Ascending aorta (tissue), 2 donors: ENCODE results near the gene SORCS2. TPM values are rescaled to one million over a fixed set of nuclear protein-coding genes. Genes with fewer than 3 reads are reported as not detected.
"Not testable (repeated sequence)": the region's sequence is repeated elsewhere in the genome, so short reads cannot be mapped to it uniquely, and the experiment has no call there.

Experiments
- DNase-seq, 2 donors: peaks; one replicate each; pipeline ENCODE4 v3.0.0-alpha.2; 2019; ENCODE audit warnings: low spot score in 2 of 2
- H3K27ac ChIP-seq, 2 donors: fragments of 200-600 bp; sonication (generic); one replicate each; pipeline ENCODE4 v1.5.1; 2016 to 2017; ENCODE audit warnings: mild to moderate bottlenecking in 1 of 2
- H3K27me3 ChIP-seq: fragments of 200-600 bp; sonication (generic); one replicate; pipeline ENCODE4 v1.5.1; 2017
- H3K36me3 ChIP-seq, 2 donors: fragments of 200-600 bp; sonication (generic); one replicate each; pipeline ENCODE4 v1.5.1; 2016
- H3K4me1 ChIP-seq, 2 donors: fragments of 200-600 bp; sonication (generic); one replicate each; pipeline ENCODE4 v1.5.1; 2016 to 2017; ENCODE audit warnings: mild to moderate bottlenecking in 1 of 2
- H3K4me3 ChIP-seq, 2 donors: fragments of 200-600 bp; sonication (generic); one replicate each; pipeline ENCODE4 v1.5.1; 2016 to 2017; ENCODE audit warnings: mild to moderate bottlenecking in 1 of 2
- H3K9me3 ChIP-seq, 2 donors: fragments of 200-600 bp; sonication (generic); one replicate each; pipeline ENCODE4 v1.5.1; 2016
- CTCF ChIP-seq, 3 experiments: fragments of 200-600 bp in 2 of 3; fragments of 450-650 bp in 1 of 3; sonication (generic) in 2 of 3; IDR thresholded peaks; one replicate each; pipeline ENCODE4 v1.5.1; 2016 to 2019; ENCODE audit warnings: antibody characterized with exemption in 3 of 3, mild to moderate bottlenecking in 1 of 3, moderate library complexity in 1 of 3
- intact Hi-C: fragments of 100-400 bp; cut with DNase I; formaldehyde crosslinking; loops from one replicate; pipeline ENCODE4 v1.15.1; 2023
- total RNA-seq: library from RNA; depleted of rRNA; stranded (reverse); fragments of >200 nt; gene quantifications from one replicate; pipeline ENCODE4 v1.1.0, GENCODE V29; 2016

The SORCS2 gene
- total RNA-seq, 1 donor from 2014 or later = 0.32 TPM

- intact Hi-C loops = no loop called here
- no peak for DNase-seq
- Histone ChIP-seq H3K27me3 (no peaks in the 10 kb centered on the region), H3K9me3 (no peaks in the 10 kb centered on the region), H3K36me3 (no peaks in the 10 kb centered on the region), H3K4me3 (no peak overlapping the region), H3K4me1 (no peaks in the 10 kb centered on the region), H3K27ac (no peak overlapping the region)
- TF ChIP-seq CTCF (IDR thresholded peaks at IDR 0.05) = no peak
Observed at GRCh38 chr4:7448036-7448435, 255.7 kb downstream of the SORCS2 start.

- TF ChIP-seq CTCF (IDR thresholded peaks at IDR 0.05) = no peak
- H3K36me3 ChIP-seq = no peaks in the 10 kb centered on the region
- intact Hi-C loops = no loop called here
- no peak overlapping the region for H3K27ac ChIP-seq
- H3K27me3 ChIP-seq = no peaks in the 10 kb centered on the region
- no peaks in the 10 kb centered on the region for H3K4me1 ChIP-seq
- H3K4me3 ChIP-seq = no peak overlapping the region
- DNase-seq = no peak
- no peaks in the 10 kb centered on the region for H3K9me3 ChIP-seq
Observed at GRCh38 chr4:7450775-7451433, 258.6 kb downstream of the SORCS2 start.

GRCh38 chr4:7451434-7451789, 259.1 kb downstream of the SORCS2 start:
- intact Hi-C loops = no loop called here

GRCh38 chr4:7451800-7452199, 259.5 kb downstream of the SORCS2 start:
- H3K27me3 ChIP-seq = no peaks in the 10 kb centered on the region
- intact Hi-C loops = no loop called here
- H3K4me1 ChIP-seq = no peaks in the 10 kb centered on the region
- no peak overlapping the region for H3K27ac ChIP-seq
- DNase-seq = no peak
- H3K36me3 ChIP-seq = no peaks in the 10 kb centered on the region
- H3K9me3 ChIP-seq = no peaks in the 10 kb centered on the region
- TF ChIP-seq CTCF (IDR thresholded peaks at IDR 0.05) = no peak
- H3K4me3 ChIP-seq = no peak overlapping the region

More at GRCh38 chr4:7451434-7451789, 259.1 kb downstream of the SORCS2 start:
- H3K27me3 ChIP-seq = no peaks in the 10 kb centered on the region
- TF ChIP-seq CTCF (IDR thresholded peaks at IDR 0.05) = no peak
- DNase-seq = no peak
- no peak overlapping the region for H3K27ac ChIP-seq
- no peaks in the 10 kb centered on the region for H3K4me1 ChIP-seq
- H3K36me3 ChIP-seq = no peaks in the 10 kb centered on the region
- no peaks in the 10 kb centered on the region for H3K9me3 ChIP-seq
- H3K4me3 ChIP-seq = no peak overlapping the region

GRCh38 chr4:7452802-7453201, 260.5 kb downstream of the SORCS2 start:
- H3K4me1 ChIP-seq, H3K27ac ChIP-seq, H3K9me3 ChIP-seq, H3K36me3 ChIP-seq, DNase-seq, intact Hi-C loops, H3K27me3 ChIP-seq, H3K4me3 ChIP-seq: not testable (repeated sequence)

- Histone ChIP-seq H3K9me3 (no peaks in the 10 kb centered on the region), H3K4me1 (no peaks in the 10 kb centered on the region), H3K36me3 (no peaks in the 10 kb centered on the region), H3K27me3 (no peaks in the 10 kb centered on the region), H3K27ac (no peak overlapping the region), H3K4me3 (no peak overlapping the region)
- intact Hi-C loops = no loop called here
- no peak for DNase-seq
- no peak for TF ChIP-seq CTCF (IDR thresholded peaks at IDR 0.05)
Observed at GRCh38 chr4:7457201-7458065, 265.1 kb downstream of the SORCS2 start.
